GM12878 (cell line): Measurements from ENCODE around the gene CTNNBIP1. TPM values are rescaled to one million over a fixed set of nuclear protein-coding genes. Genes with fewer than 3 reads are reported as not detected.

ENCODE experiments used
- ATF3 ChIP-seq: IDR thresholded peaks from 2 replicates; pipeline ENCODE4 v1.6.1; 2011; ENCODE audit warnings: low read depth, mild to moderate bottlenecking, low read length, moderate library complexity, borderline replicate concordance; ENCODE audit errors: extremely low read depth
- ATF7 ChIP-seq: fragments of 450-650 bp; IDR thresholded peaks from 2 replicates; pipeline ENCODE4 v1.6.1; 2016; ENCODE audit warnings: low read depth, mild to moderate bottlenecking
- CEBPB ChIP-seq, 2 experiments: fragments of 150-350 bp in 1 of 2; IDR thresholded peaks; 2 replicates each; pipeline ENCODE4 v1.6.1; 2012 to 2014; ENCODE audit warnings: low read depth in 2 of 2, low read length in 2 of 2, borderline replicate concordance in 1 of 2, inconsistent platforms in 1 of 2
- CHD2 ChIP-seq: IDR thresholded peaks from 2 replicates; pipeline ENCODE4 v1.6.1; 2011; ENCODE audit warnings: low read depth, low read length, improper control_type of control experiment, borderline replicate concordance
- CREM ChIP-seq: IDR thresholded peaks from 2 replicates; pipeline ENCODE4 v1.6.1; 2014; ENCODE audit warnings: antibody characterized with exemption, low read depth
- DPF2 ChIP-seq: fragments of 450-650 bp; IDR thresholded peaks from 2 replicates; pipeline ENCODE4 v1.6.1; 2017; ENCODE audit warnings: mild to moderate bottlenecking
- EED ChIP-seq: sonication (generic); IDR thresholded peaks from 2 replicates; pipeline ENCODE4 v1.6.1; 2016; ENCODE audit warnings: antibody characterized with exemption, low read depth
- EGR1 ChIP-seq, 2 experiments: IDR thresholded peaks; 1 replicate in 1 of 2; 2 replicates in 1 of 2; pipeline ENCODE4 v1.6.1; 2011 to 2012; ENCODE audit warnings: low read depth in 2 of 2, low read length in 2 of 2, borderline replicate concordance in 1 of 2, mild to moderate bottlenecking in 1 of 2, moderate library complexity in 1 of 2
- ESRRA ChIP-seq: IDR thresholded peaks from 2 replicates; pipeline ENCODE4 v1.6.1; 2012; ENCODE audit warnings: mild to moderate bottlenecking, low read length, improper control_type of control experiment
- EZH2 ChIP-seq: IDR thresholded peaks from 2 replicates; pipeline ENCODE4 v1.6.1; 2012; ENCODE audit warnings: low read depth, mild to moderate bottlenecking, control low read depth, inconsistent platforms, low read length, borderline replicate concordance; ENCODE audit not compliant: control insufficient read depth
- GATAD2B ChIP-seq: fragments of 450-650 bp; conservative IDR thresholded peaks from 2 replicates; pipeline ENCODE4 v1.6.1; 2017; ENCODE audit warnings: low read depth, mild to moderate bottlenecking, moderate library complexity
- LARP7 ChIP-seq: fragments of 450-650 bp; IDR thresholded peaks from 2 replicates; pipeline ENCODE4 v1.6.1; 2017; ENCODE audit warnings: mild to moderate bottlenecking
- MEF2A ChIP-seq: IDR thresholded peaks from 2 replicates; pipeline ENCODE4 v1.6.1; 2011; ENCODE audit warnings: low read depth, mild to moderate bottlenecking, low read length, moderate library complexity; ENCODE audit not compliant: insufficient read depth
- MTA2 ChIP-seq: fragments of 450-650 bp; IDR thresholded peaks from 2 replicates; pipeline ENCODE4 v1.6.1; 2016; ENCODE audit warnings: low read depth, mild to moderate bottlenecking, moderate library complexity
- MYB ChIP-seq: fragments of 150-350 bp; IDR thresholded peaks from 2 replicates; pipeline ENCODE4 v1.6.1; 2014; ENCODE audit warnings: mild to moderate bottlenecking, low read depth, low read length, borderline replicate concordance
- NR2C1 ChIP-seq: fragments of 450-650 bp; IDR thresholded peaks from 2 replicates; pipeline ENCODE4 v1.6.1; 2017; ENCODE audit warnings: antibody characterized with exemption, mild to moderate bottlenecking, moderate library complexity
- NR2C2 ChIP-seq: IDR thresholded peaks from 2 replicates; pipeline ENCODE4 v1.6.1; 2011; ENCODE audit warnings: borderline replicate concordance, low read depth; ENCODE audit not compliant: control insufficient read depth, insufficient read length
- NR2F1 ChIP-seq: fragments of 450-650 bp; conservative IDR thresholded peaks from 2 replicates; pipeline ENCODE4 v1.6.1; 2017; ENCODE audit warnings: mild to moderate bottlenecking
- PAX8 ChIP-seq: fragments of 450-650 bp; IDR thresholded peaks from 2 replicates; pipeline ENCODE4 v1.6.1; 2017; ENCODE audit warnings: mild to moderate bottlenecking, moderate library complexity
- RAD51 ChIP-seq: fragments of 450-650 bp; IDR thresholded peaks from 2 replicates; pipeline ENCODE4 v1.6.1; 2016; ENCODE audit warnings: moderate library complexity, mild to moderate bottlenecking, inconsistent platforms
- RFX5 ChIP-seq: IDR thresholded peaks from 2 replicates; pipeline ENCODE4 v1.6.1; 2011; ENCODE audit warnings: low read depth, low read length, improper control_type of control experiment
- SIN3A ChIP-seq: IDR thresholded peaks from 2 replicates; pipeline ENCODE4 v1.6.1; 2012; ENCODE audit warnings: low read depth, low read length, improper control_type of control experiment
- SPI1 ChIP-seq: IDR thresholded peaks from 2 replicates; pipeline ENCODE4 v1.6.1; 2011; ENCODE audit warnings: low read depth, mild to moderate bottlenecking, low read length, moderate library complexity, borderline replicate concordance; ENCODE audit not compliant: insufficient read depth
- SREBF2 ChIP-seq: IDR thresholded peaks from 2 replicates; pipeline ENCODE4 v1.6.1; 2012; ENCODE audit warnings: mild to moderate bottlenecking, low read length
- STAT3 ChIP-seq: IDR thresholded peaks from 2 replicates; pipeline ENCODE4 v1.6.1; 2011; ENCODE audit warnings: low read depth, low read length, improper control_type of control experiment
- TAF1 ChIP-seq: IDR thresholded peaks from 2 replicates; pipeline ENCODE4 v1.6.1; 2011; ENCODE audit warnings: mild to moderate bottlenecking, low read depth, low read length, borderline replicate concordance
- USF1 ChIP-seq: IDR thresholded peaks from 2 replicates; pipeline ENCODE4 v1.6.1; 2011; ENCODE audit warnings: borderline replicate concordance, low read depth, mild to moderate bottlenecking, moderate library complexity, mixed read lengths, low read length; ENCODE audit not compliant: insufficient read depth; ENCODE audit errors: extremely low read length
- USF2 ChIP-seq: IDR thresholded peaks from 2 replicates; pipeline ENCODE4 v1.6.1; 2011; ENCODE audit warnings: low read depth, low read length, improper control_type of control experiment, borderline replicate concordance
- YY1 ChIP-seq: IDR thresholded peaks from 2 replicates; pipeline ENCODE4 v1.6.1; 2011; ENCODE audit warnings: low read depth, mild to moderate bottlenecking, low read length
- ZBED1 ChIP-seq: IDR thresholded peaks from 2 replicates; pipeline ENCODE4 v1.6.1; 2016; ENCODE audit warnings: borderline replicate concordance
- ZNF24 ChIP-seq: fragments of 450-650 bp; IDR thresholded peaks from 2 replicates; pipeline ENCODE4 v1.6.1; 2017; ENCODE audit warnings: antibody characterized with exemption, mild to moderate bottlenecking
- ZZZ3 ChIP-seq: IDR thresholded peaks from 2 replicates; pipeline ENCODE4 v1.6.1; 2011; ENCODE audit warnings: low read depth; ENCODE audit not compliant: control insufficient read depth, insufficient read length
- polyA plus RNA-seq, 11 experiments: library from polyadenylated mRNA; depleted of rRNA in 4 of 11; unstranded in 6 of 11; stranded (reverse) in 5 of 11; fragments of >200 nt; fragmentation: Nextera tagmentation in 4 of 11; fragmentation: Illumina TruSeq in 1 of 11; extraction: Ambion mirVana in 4 of 11; extraction: Trizol in 1 of 11; gene quantifications; 1 replicate in 1 of 11; 2 replicates in 10 of 11; pipeline versions ENCODE4 v1.2.1 to v1.2.3, GENCODE V29; 2011 to 2016; ENCODE audit warnings: inconsistent platforms in 2 of 11, missing spikeins in 2 of 11, low read depth in 1 of 11
- total RNA-seq, 4 experiments: library from RNA; depleted of rRNA in 3 of 4; stranded (reverse); fragments of >200 nt in 3 of 4; fragmentation: Illumina TruSeq in 1 of 4; extraction: Trizol in 1 of 4; gene quantifications; 2 replicates each; pipeline versions ENCODE4 v1.2.1 to v1.2.3, GENCODE V29; 2013 to 2021

Gene CTNNBIP1
- total and polyA plus RNA-seq, 10 of the 15 experiments (the other 5 are each of a cell fraction or from before 2014, with no cell fraction given), result 0.42 to 31.8 (median 10.8) TPM

DNA sequence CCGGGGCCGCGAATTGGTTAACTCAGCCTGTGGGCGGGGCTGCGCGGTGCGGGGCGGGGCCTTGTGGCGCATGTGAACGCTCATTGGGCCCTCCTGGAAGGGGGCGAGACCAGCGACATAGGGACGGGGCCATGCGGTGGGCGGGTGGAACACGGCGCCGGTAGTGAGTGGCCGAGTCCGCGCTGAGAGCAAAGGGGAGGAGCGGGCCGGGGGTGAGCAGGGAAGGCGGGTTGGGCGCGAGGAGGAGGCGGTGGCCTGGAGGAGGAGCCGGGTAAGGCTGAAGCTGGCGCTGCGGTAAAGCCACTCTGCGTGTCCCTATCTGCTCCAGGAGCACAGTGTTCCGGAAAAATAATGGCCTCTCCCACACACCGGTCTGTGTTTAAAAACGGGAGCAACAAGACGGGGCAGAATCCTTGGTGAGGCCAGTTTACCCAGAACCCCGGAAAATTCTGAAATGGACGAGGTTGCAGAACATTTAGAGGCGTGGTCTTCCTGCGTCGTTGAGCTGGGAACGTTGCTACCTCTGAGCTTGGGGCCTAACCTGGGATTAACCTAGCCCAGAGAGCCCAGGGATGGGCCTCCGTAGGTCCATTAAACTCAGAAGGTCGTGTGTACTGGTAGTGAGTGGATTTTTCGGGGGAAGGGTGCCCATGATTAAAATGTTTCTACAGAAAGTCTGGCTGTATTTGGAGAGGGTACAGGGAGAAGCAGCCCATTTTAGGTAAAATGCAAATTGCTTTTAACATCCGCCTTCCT, 532 bp upstream of the CTNNBIP1 start (continued):
- no peak for TF ChIP-seq EZH2
- TF ChIP-seq CHD2, result 0 out of 2 replicates have a peak, but pooled peaks have one; percentile 18
- no peak; the same call in 1 of the 2 replicates for TF ChIP-seq RFX5
- no peak for TF ChIP-seq NR2F1
- no peak for TF ChIP-seq MTA2
- TF ChIP-seq USF2, result no peak
- TF ChIP-seq EGR1 (IDR thresholded peaks at IDR 0.05; ENCODE audit: borderline replicate concordance in 1 of 2, low read depth in 2 of 2, low read length in 2 of 2), result 0 out of 3 replicates have a peak, but pooled peaks of 1 of the 2 experiments have one; percentile 1
- TF ChIP-seq NR2C1, result no peak
- no peak for TF ChIP-seq CREM
- TF ChIP-seq EED, result peak; percentile 45; the same call in 1 of the 2 replicates
- TF ChIP-seq TAF1, result no peak
- peak; percentile 85 for TF ChIP-seq ATF7
- no peak for TF ChIP-seq RAD51
- peak; percentile 58; the same call in 1 of the 2 replicates for TF ChIP-seq YY1
- TF ChIP-seq SPI1, result no peak
- TF ChIP-seq ATF3, result no peak
- TF ChIP-seq USF1, result no peak
- no peak for TF ChIP-seq LARP7
- no peak for TF ChIP-seq STAT3
- no peak for TF ChIP-seq DPF2
- no peak for TF ChIP-seq NR2C2
- TF ChIP-seq SREBF2, result no peak
- TF ChIP-seq ZBED1, result no peak
- no peak for TF ChIP-seq ZZZ3
- no peak for TF ChIP-seq ZNF24
- no peak for TF ChIP-seq CEBPB (IDR thresholded peaks at IDR 0.05; ENCODE audit: borderline replicate concordance in 1 of 2, low read depth in 2 of 2, low read length in 2 of 2)
- no peak for TF ChIP-seq MYB
- peak; percentile 75; the same call in 1 of the 2 replicates for TF ChIP-seq SIN3A
- TF ChIP-seq ESRRA, result 0 out of 2 replicates have a peak, but pooled peaks have one; percentile 44
- TF ChIP-seq PAX8, result no peak
- TF ChIP-seq GATAD2B, result peak; percentile 24; the same call in 1 of the 2 replicates
- TF ChIP-seq MEF2A, result no peak
